ENCODE measurements around the gene ABCG4.
"Not testable (repeated sequence)": the region's sequence is repeated elsewhere in the genome, so short reads cannot be mapped to it uniquely, and the experiment has no call there.

The ABCG4 gene

GRCh38 chr11:119194811-119195440, 46.1 kb downstream of the ABCG4 start:
- H3K4me3 ChIP-seq (ENCODE audit: low read depth, low read length), result no peak overlapping the region
- TF ChIP-seq CTCF (conservative IDR thresholded peaks at IDR 0.05; ENCODE audit: low read depth, low read length), result no peak
- no peak for DNase-seq (ENCODE audit: low read depth)

GRCh38 chr11:119195680-119196079, 46.8 kb downstream of the ABCG4 start:
- no peak for TF ChIP-seq CTCF (conservative IDR thresholded peaks at IDR 0.05; ENCODE audit: low read depth, low read length)
- peak; percentile 80 for DNase-seq (ENCODE audit: low read depth)
- no peak overlapping the region for H3K4me3 ChIP-seq (ENCODE audit: low read depth, low read length)

- DNase-seq (ENCODE audit: low read depth), result peak; percentile 95
- H3K4me3 ChIP-seq (ENCODE audit: low read depth, low read length), result no peak overlapping the region
- peak; percentile 85 for TF ChIP-seq CTCF (conservative IDR thresholded peaks at IDR 0.05; ENCODE audit: low read depth, low read length)
Observed at GRCh38 chr11:119196833-119197483, 48.1 kb downstream of the ABCG4 start.

- H3K4me3 ChIP-seq (ENCODE audit: low read depth, low read length), result no peak overlapping the region
- TF ChIP-seq CTCF (conservative IDR thresholded peaks at IDR 0.05; ENCODE audit: low read depth, low read length), result no peak
- DNase-seq (ENCODE audit: low read depth), result no peak
Observed at GRCh38 chr11:119198925-119199324, 50.1 kb downstream of the ABCG4 start.

GRCh38 chr11:119201236-119201635, 52.4 kb downstream of the ABCG4 start:
- H3K4me3 ChIP-seq (ENCODE audit: low read depth, low read length); DNase-seq (ENCODE audit: low read depth): not testable (repeated sequence)

GRCh38 chr11:119202554-119202953, 53.7 kb downstream of the ABCG4 start:
- DNase-seq (ENCODE audit: low read depth), result no peak
- no peak overlapping the region for H3K4me3 ChIP-seq (ENCODE audit: low read depth, low read length)
- TF ChIP-seq CTCF (conservative IDR thresholded peaks at IDR 0.05; ENCODE audit: low read depth, low read length), result no peak

GRCh38 chr11:119204066-119204465, 55.2 kb downstream of the ABCG4 start:
- TF ChIP-seq CTCF (conservative IDR thresholded peaks at IDR 0.05; ENCODE audit: low read depth, low read length), result no peak

More at GRCh38 chr11:119204066-119204465, 55.2 kb downstream of the ABCG4 start:
- no peak for DNase-seq (ENCODE audit: low read depth)
- H3K4me3 ChIP-seq (ENCODE audit: low read depth, low read length), result no peak overlapping the region

Data from choroid plexus epithelial cell (primary cell).